Measurements from ENCODE around the gene NDE1. TPM values are rescaled to one million over a fixed set of nuclear protein-coding genes. Genes with fewer than 3 reads are reported as not detected.

Gene NDE1
- total and polyA plus RNA-seq, 2 of the 8 experiments (the other 6 are each of a cell fraction or from before 2014, with no cell fraction given): 13.3 to 41.3 TPM

- TF ChIP-seq CHD7 (IDR thresholded peaks at IDR 0.05; ENCODE audit: insufficient replicate concordance, low read length) (no peak), JUN (IDR thresholded peaks at IDR 0.05; ENCODE audit: low read depth, low read length) (no peak), EP300 (IDR thresholded peaks at IDR 0.05; ENCODE audit: borderline replicate concordance in 1 of 2, low read depth in 2 of 2, low read length in 2 of 2) (no peak), ASH2L (IDR thresholded peaks at IDR 0.05; ENCODE audit: low read length) (peak; percentile 71), SP4 (IDR thresholded peaks at IDR 0.05; ENCODE audit: low read length) (no peak), MAFK (IDR thresholded peaks at IDR 0.05; ENCODE audit: low read depth, low read length) (no peak), FOSL1 (IDR thresholded peaks at IDR 0.05; ENCODE audit: insufficient read depth, low read depth, low read length) (no peak), TBP (IDR thresholded peaks at IDR 0.05; ENCODE audit: low read depth, low read length) (0 out of 2 replicates have a peak, but pooled peaks have one; percentile 29), TAF7 (optimal IDR thresholded peaks at IDR 0.05; ENCODE audit: borderline replicate concordance, low read depth, low read length) (peak; percentile 47)
Observed at GRCh38 chr16:15643048-15643945, 6.7 kb upstream of the NDE1 start, which contains the start of gene MARF1 (continued).

Measured in H1 (cell line).